Activated B cell treated with CpG ODN at 0.5 μM for 24 hours (primary cell): ENCODE measurements around the gene CALML4. TPM values are rescaled to one million over a fixed set of nuclear protein-coding genes. Genes with fewer than 3 reads are reported as not detected.
A peak's percentile ranks its signal among the peaks of the same experiment; 100 is the strongest.

Experiments
- ATAC-seq: fragments of 200-7000 bp; cut with Tn5 transposase; one replicate; pipeline ENCODE4 v1.10.0; 2021; ENCODE audit warnings: low read depth, mild to moderate bottlenecking, moderate library complexity
- CTCF ChIA-PET: fragments of 350-600 bp; sonication (Branson Sonifier 250); formaldehyde crosslinking; loops from one replicate; lab custom pipeline; 2021; ENCODE audit warnings: antibody characterized with exemption; lab: Charles Lee
- POLR2A ChIA-PET: fragments of 350-600 bp; sonication (Branson Sonifier 250); formaldehyde crosslinking; loops from one replicate; lab custom pipeline; 2021; ENCODE audit warnings: antibody characterized with exemption; lab: Charles Lee
- DNase-seq: peaks from one replicate; pipeline ENCODE4 v3.0.0; 2022
- H3K27ac Mint-ChIP-seq: one replicate; pipeline ENCODE4 v1.8.0; 2020; ENCODE audit warnings: mixed read lengths
- H3K27me3 Mint-ChIP-seq: one replicate; pipeline ENCODE4 v1.8.0; 2021; ENCODE audit warnings: mixed read lengths
- H3K36me3 Mint-ChIP-seq: one replicate; pipeline ENCODE4 v1.8.0; 2021; ENCODE audit warnings: low read depth, mixed read lengths
- H3K4me1 Mint-ChIP-seq: one replicate; pipeline ENCODE4 v1.8.0; 2021; ENCODE audit warnings: mixed read lengths
- H3K4me3 Mint-ChIP-seq: one replicate; pipeline ENCODE4 v1.8.0; 2020; ENCODE audit warnings: mild to moderate bottlenecking, mixed read lengths
- H3K9me3 Mint-ChIP-seq: one replicate; pipeline ENCODE4 v1.8.0; 2020; ENCODE audit warnings: mixed read lengths
- CTCF ChIP-seq: fragments of 200-600 bp; IDR thresholded peaks from one replicate; pipeline ENCODE4 v1.8.0; 2022; ENCODE audit warnings: antibody characterized with exemption, mild to moderate bottlenecking
- intact Hi-C: fragments of 100-400 bp; cut with micrococcal nuclease; formaldehyde crosslinking; loops from one replicate; pipeline ENCODE4 v1.15.1; 2024
- total RNA-seq: library from RNA; stranded (reverse); gene quantifications from 2 replicates; pipeline ENCODE4 v1.2.3, GENCODE V29; 2022

CALML4 gene
- total RNA-seq, 1 donor from 2014 or later, result 5.0 TPM

- no peak overlapping the region for H3K4me3 Mint-ChIP-seq
- DNase-seq (no peak), ATAC-seq (no peak)
- no peak for TF ChIP-seq CTCF
- peaks cover 51% of the 10 kb centered on the region for H3K36me3 Mint-ChIP-seq
- intact Hi-C loops, result no loop called here
- H3K27ac Mint-ChIP-seq, result peak overlapping the region; percentile 0
- POLR2A ChIA-PET, result interaction anchor here (1.0 to 1.1 kb wide), 2 partner anchors 96 to 289 kb away, joined by 3 to 5 read pairs; no protein-coding TSS in a partner anchor
- H3K9me3 Mint-ChIP-seq, result no peaks in the 10 kb centered on the region
- CTCF ChIA-PET, result interaction anchor here (3.5 to 5.5 kb wide), 2 partner anchors 98 to 290 kb away, joined by 14 to 77 read pairs; partner anchors contain the start of gene PIAS1
- no peaks in the 10 kb centered on the region for H3K27me3 Mint-ChIP-seq
- peaks cover 3% of the 10 kb centered on the region for H3K4me1 Mint-ChIP-seq
Measured at GRCh38 chr15:68152342-68152741, 52.8 kb downstream of the CALML4 start.

- H3K36me3 Mint-ChIP-seq, result peaks cover 61% of the 10 kb centered on the region
- ChIA-PET CTCF (interaction anchor here (5.5 kb wide), 1 partner anchor 289 kb away, joined by 77 read pairs; no protein-coding TSS in a partner anchor), POLR2A (interaction anchor here (1.0 kb wide), 1 partner anchor 95 kb away, joined by 5 read pairs; no protein-coding TSS in a partner anchor)
- no peaks in the 10 kb centered on the region for H3K27me3 Mint-ChIP-seq
- intact Hi-C loops, result no loop called here
- no peak overlapping the region for H3K27ac Mint-ChIP-seq
- no peaks in the 10 kb centered on the region for H3K9me3 Mint-ChIP-seq
- peaks cover 3% of the 10 kb centered on the region for H3K4me1 Mint-ChIP-seq
- no peak for TF ChIP-seq CTCF
- H3K4me3 Mint-ChIP-seq, result no peak overlapping the region
- ATAC-seq (no peak), DNase-seq (no peak)
Measured at GRCh38 chr15:68151277-68151676, 53.9 kb downstream of the CALML4 start.

- DNase-seq, result no peak
- Mint-ChIP-seq H3K27ac (no peak overlapping the region), H3K4me1 (peaks cover 3% of the 10 kb centered on the region), H3K27me3 (no peaks in the 10 kb centered on the region), H3K36me3 (peaks cover 68% of the 10 kb centered on the region), H3K9me3 (no peaks in the 10 kb centered on the region), H3K4me3 (no peak overlapping the region)
- ATAC-seq, result no peak
- intact Hi-C loops, result no loop called here
- ChIA-PET CTCF (no interaction called here), POLR2A (no interaction called here)
- no peak for TF ChIP-seq CTCF
Measured at GRCh38 chr15:68150187-68150586, 54.9 kb downstream of the CALML4 start.

GRCh38 chr15:68149059-68149458 lies 56.1 kb downstream of the CALML4 start:
- H3K4me3 Mint-ChIP-seq, result no peak overlapping the region
- H3K9me3 Mint-ChIP-seq, result no peaks in the 10 kb centered on the region
- no peak for TF ChIP-seq CTCF
- intact Hi-C loops, result no loop called here
- H3K27ac Mint-ChIP-seq, result no peak overlapping the region
- H3K4me1 Mint-ChIP-seq, result peaks cover 3% of the 10 kb centered on the region
- H3K36me3 Mint-ChIP-seq, result peaks cover 63% of the 10 kb centered on the region
- POLR2A ChIA-PET, result no interaction called here
- ATAC-seq (no peak), DNase-seq (no peak)
- CTCF ChIA-PET, result no interaction called here
- no peaks in the 10 kb centered on the region for H3K27me3 Mint-ChIP-seq

GRCh38 chr15:68148039-68148438 lies 57.1 kb downstream of the CALML4 start:
- ChIA-PET POLR2A (no interaction called here), CTCF (no interaction called here)
- no peak overlapping the region for H3K27ac Mint-ChIP-seq
- H3K36me3 Mint-ChIP-seq, result peaks cover 63% of the 10 kb centered on the region
- no peak for TF ChIP-seq CTCF
- intact Hi-C loops, result no loop called here
- no peak overlapping the region for H3K4me3 Mint-ChIP-seq
- no peak for ATAC-seq
- DNase-seq, result no peak
- H3K9me3 Mint-ChIP-seq, result no peaks in the 10 kb centered on the region
- H3K4me1 Mint-ChIP-seq, result peaks cover 3% of the 10 kb centered on the region
- no peaks in the 10 kb centered on the region for H3K27me3 Mint-ChIP-seq
